DOHH2 (cell line): ENCODE measurements around the gene PGA4.

Experiments
- H3F3A ChIP-seq: fragments of 200-600 bp; sonication (generic), shearing (Covaris generic); 2 replicates; pipeline ENCODE4 v1.6.0; 2016; ENCODE audit warnings: antibody characterized with exemption, mild to moderate bottlenecking; ENCODE audit not compliant: control insufficient read depth, insufficient read depth
- H3K27ac ChIP-seq: fragments of 200-600 bp; sonication (generic); 2 replicates; pipeline ENCODE4 v1.5.1; 2014; ENCODE audit warnings: low read depth, mild to moderate bottlenecking, low read length, moderate library complexity
- H3K27me3 ChIP-seq: fragments of 200-600 bp; sonication (generic); 2 replicates; pipeline ENCODE4 v1.6.1; 2014; ENCODE audit warnings: mild to moderate bottlenecking, low read length, mixed read lengths; ENCODE audit not compliant: control insufficient read depth
- H3K36me3 ChIP-seq: fragments of 200-600 bp; sonication (generic); 2 replicates; pipeline ENCODE4 v1.6.1; 2014; ENCODE audit warnings: mild to moderate bottlenecking, low read length, moderate library complexity, mixed read lengths; ENCODE audit not compliant: control insufficient read depth
- H3K4me1 ChIP-seq: fragments of 200-600 bp; sonication (generic); 2 replicates; pipeline ENCODE4 v1.6.1; 2014; ENCODE audit warnings: mild to moderate bottlenecking, low read length, mixed read lengths; ENCODE audit not compliant: control insufficient read depth
- H3K4me2 ChIP-seq: fragments of 200-600 bp; sonication (generic); 2 replicates; pipeline ENCODE4 v1.6.0; 2014; ENCODE audit warnings: mild to moderate bottlenecking, low read length, moderate library complexity
- H3K4me3 ChIP-seq: fragments of 200-600 bp; sonication (generic); 2 replicates; pipeline ENCODE4 v1.5.1; 2014; ENCODE audit warnings: mild to moderate bottlenecking, low read length, mixed read lengths
- H3K79me2 ChIP-seq: fragments of 200-600 bp; sonication (generic); 2 replicates; pipeline ENCODE4 v1.6.1; 2014; ENCODE audit warnings: mild to moderate bottlenecking, low read length, mixed read lengths; ENCODE audit not compliant: control insufficient read depth
- H3K9me2 ChIP-seq: fragments of 200-600 bp; sonication (generic); replicated peaks from 2 replicates; pipeline ENCODE4 v1.6.1; 2014; ENCODE audit warnings: mild to moderate bottlenecking, low read length, mixed read lengths; ENCODE audit not compliant: control insufficient read depth
- H3K9me3 ChIP-seq: fragments of 200-600 bp; sonication (generic); 2 replicates; pipeline ENCODE4 v1.6.1; 2014; ENCODE audit warnings: antibody characterized with exemption, low read length, mixed read lengths; ENCODE audit not compliant: control insufficient read depth, insufficient read depth
- H4K20me1 ChIP-seq: fragments of 200-600 bp; sonication (generic); 2 replicates; pipeline ENCODE4 v1.6.0; 2014; ENCODE audit warnings: low read depth, mild to moderate bottlenecking, antibody characterized with exemption, low read length, moderate library complexity; ENCODE audit not compliant: control insufficient read depth, insufficient read depth
- EZH2phosphoT487 ChIP-seq: fragments of 200-600 bp; sonication (generic); IDR thresholded peaks from 2 replicates; pipeline ENCODE4 v1.6.1; 2017; ENCODE audit warnings: borderline replicate concordance, mild to moderate bottlenecking, antibody characterized with exemption, low read length, moderate library complexity, mixed read lengths
- TF ChIP-seq, protein P1 (sequence below): fragments of 200-600 bp; sonication (generic); IDR thresholded peaks from one replicate; pipeline ENCODE4 v1.5.1; 2014; ENCODE audit warnings: antibody characterized with exemption, mild to moderate bottlenecking, low read depth, low read length; ENCODE audit not compliant: poor library complexity, severe bottlenecking

Gene PGA4

DNA sequence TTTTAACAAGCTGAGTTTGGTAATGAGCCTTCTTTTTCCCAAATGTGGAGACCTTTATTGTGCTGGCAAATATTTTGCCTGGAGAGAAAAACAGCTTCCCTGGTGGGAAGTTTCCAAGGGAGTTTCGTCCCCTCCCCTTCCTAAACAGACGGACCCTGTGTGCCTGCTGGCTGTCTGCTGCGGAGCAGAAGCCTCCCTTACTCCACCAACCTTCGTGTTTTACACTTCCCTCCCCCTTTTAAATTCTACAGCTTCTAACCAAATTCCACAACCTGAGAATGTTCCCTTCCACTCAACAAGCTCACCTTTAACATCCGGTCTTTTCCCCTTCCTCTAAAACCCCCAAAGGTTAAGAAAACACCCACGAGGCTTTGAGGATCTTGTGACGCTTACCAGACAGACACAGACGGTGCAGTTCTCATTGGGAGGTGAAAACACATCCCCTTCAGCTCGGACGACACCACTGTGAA lies 55.9 kb downstream of the PGA4 start:
- no peaks in the 10 kb centered on the region for H4K20me1 ChIP-seq
- no peaks in the 10 kb centered on the region for H3F3A ChIP-seq
- no peak overlapping the region for H3K4me2 ChIP-seq
- TF ChIP-seq, protein P1, sequence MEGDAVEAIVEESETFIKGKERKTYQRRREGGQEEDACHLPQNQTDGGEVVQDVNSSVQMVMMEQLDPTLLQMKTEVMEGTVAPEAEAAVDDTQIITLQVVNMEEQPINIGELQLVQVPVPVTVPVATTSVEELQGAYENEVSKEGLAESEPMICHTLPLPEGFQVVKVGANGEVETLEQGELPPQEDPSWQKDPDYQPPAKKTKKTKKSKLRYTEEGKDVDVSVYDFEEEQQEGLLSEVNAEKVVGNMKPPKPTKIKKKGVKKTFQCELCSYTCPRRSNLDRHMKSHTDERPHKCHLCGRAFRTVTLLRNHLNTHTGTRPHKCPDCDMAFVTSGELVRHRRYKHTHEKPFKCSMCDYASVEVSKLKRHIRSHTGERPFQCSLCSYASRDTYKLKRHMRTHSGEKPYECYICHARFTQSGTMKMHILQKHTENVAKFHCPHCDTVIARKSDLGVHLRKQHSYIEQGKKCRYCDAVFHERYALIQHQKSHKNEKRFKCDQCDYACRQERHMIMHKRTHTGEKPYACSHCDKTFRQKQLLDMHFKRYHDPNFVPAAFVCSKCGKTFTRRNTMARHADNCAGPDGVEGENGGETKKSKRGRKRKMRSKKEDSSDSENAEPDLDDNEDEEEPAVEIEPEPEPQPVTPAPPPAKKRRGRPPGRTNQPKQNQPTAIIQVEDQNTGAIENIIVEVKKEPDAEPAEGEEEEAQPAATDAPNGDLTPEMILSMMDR = no peak
- no peak for TF ChIP-seq EZH2phosphoT487
- H3K27ac ChIP-seq = no peak overlapping the region
- H3K36me3 ChIP-seq = peaks cover 30% of the 10 kb centered on the region
- H3K79me2 ChIP-seq = no peaks in the 10 kb centered on the region
- H3K9me3 ChIP-seq = no peaks in the 10 kb centered on the region
- H3K4me3 ChIP-seq = no peak overlapping the region
- no peaks in the 10 kb centered on the region for H3K27me3 ChIP-seq
- H3K4me1 ChIP-seq = peaks cover 3% of the 10 kb centered on the region; the same call in 1 of the 2 replicates
- no peaks in the 10 kb centered on the region for H3K9me2 ChIP-seq

DNA sequence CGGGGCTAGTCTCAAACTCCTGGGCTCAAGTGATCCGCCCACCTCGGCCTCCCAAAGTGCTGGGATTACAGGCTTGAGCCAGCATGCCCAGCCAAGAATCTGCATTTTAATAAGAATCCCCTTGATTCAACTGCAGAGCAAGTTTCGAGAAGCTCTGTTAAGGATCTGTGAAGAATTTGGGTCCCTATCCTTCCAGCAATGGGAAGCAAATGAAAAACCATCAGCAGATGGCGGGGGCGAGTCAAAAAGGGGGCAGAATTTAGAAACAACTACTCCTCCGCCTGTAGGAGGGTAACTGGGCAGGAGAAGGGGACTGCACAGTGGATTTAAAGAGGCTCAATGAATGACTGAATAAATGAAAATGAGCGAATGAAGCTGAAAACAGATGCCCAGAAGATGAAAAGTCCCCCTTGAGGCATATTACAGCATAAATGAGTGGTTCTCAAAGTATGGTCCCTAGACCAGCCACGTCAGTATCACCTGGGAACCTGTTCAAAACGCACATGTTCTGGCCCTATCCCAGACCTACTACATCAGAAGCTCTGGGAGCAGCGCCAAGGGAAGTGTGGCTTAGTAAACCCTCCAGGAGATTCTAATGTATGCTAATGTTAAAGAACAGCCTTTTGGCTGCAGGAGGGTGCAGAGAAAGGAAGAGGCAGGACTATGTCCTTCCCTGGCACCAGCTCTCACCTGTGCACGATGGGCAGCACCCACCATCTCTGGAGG lies 58.0 kb downstream of the PGA4 start:
- Histone ChIP-seq H3K36me3 (peaks cover 27% of the 10 kb centered on the region), H3K4me1 (peaks cover 3% of the 10 kb centered on the region; the same call in 1 of the 2 replicates)

DNA sequence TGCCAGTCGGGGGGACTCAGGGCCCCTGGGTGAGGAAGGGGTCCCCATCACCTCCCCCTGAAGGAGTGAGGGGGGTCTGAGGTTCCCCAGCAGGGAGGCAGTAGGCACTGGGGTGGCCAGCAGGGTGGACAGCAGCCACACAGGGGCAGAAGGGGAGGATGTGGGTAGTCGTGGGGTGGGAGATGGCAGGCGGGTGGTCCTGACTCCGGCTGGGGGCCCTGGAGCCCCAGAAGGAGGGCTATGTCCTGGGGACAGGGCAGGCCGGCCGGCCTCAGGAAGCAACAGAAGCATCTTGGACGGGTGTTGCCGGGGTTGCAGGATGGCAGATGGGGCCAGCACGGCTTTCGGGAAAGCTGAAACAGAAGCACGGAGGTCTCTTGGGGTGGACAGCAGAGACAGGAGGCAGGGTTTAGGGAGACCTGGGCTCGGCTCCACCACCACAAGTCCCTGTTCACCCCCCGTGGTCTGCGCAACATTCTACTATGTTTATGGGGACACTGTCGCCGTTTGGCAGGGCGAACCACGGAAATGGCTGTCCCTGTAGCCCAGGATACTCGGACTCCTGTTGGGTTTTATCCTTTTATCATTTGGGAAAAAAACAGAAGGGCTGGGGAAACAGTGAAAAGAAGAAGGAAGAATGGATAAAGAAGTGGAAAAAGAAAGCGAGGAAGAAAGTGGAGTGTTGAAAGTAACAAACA lies 58.9 kb downstream of the PGA4 start:
- Histone ChIP-seq H3F3A (no peaks in the 10 kb centered on the region), H3K4me3 (no peak overlapping the region), H3K9me2 (no peaks in the 10 kb centered on the region), H3K9me3 (no peaks in the 10 kb centered on the region), H3K79me2 (no peaks in the 10 kb centered on the region), H3K27ac (no peak overlapping the region), H3K4me2 (no peak overlapping the region), H3K27me3 (no peaks in the 10 kb centered on the region), H4K20me1 (no peaks in the 10 kb centered on the region), H3K4me1 (peaks cover 3% of the 10 kb centered on the region; the same call in 1 of the 2 replicates), H3K36me3 (peaks cover 27% of the 10 kb centered on the region)
- TF ChIP-seq EZH2phosphoT487 = no peak
- TF ChIP-seq, protein P1 = no peak

More for the DNA sequence above, 58.0 kb downstream of the PGA4 start:
- Histone ChIP-seq H3K4me2 (no peak overlapping the region), H4K20me1 (no peaks in the 10 kb centered on the region), H3K9me3 (no peaks in the 10 kb centered on the region), H3K27ac (no peak overlapping the region), H3K27me3 (no peaks in the 10 kb centered on the region), H3F3A (no peaks in the 10 kb centered on the region), H3K79me2 (no peaks in the 10 kb centered on the region), H3K9me2 (no peaks in the 10 kb centered on the region), H3K4me3 (no peak overlapping the region)
- TF ChIP-seq, protein P1 = no peak
- TF ChIP-seq EZH2phosphoT487 = no peak
